Fibroblast of pulmonary artery (primary cell): ENCODE measurements around the gene MAIP1.
"Not testable (repeated sequence)": the region's sequence is repeated elsewhere in the genome, so short reads cannot be mapped to it uniquely, and the experiment has no call there.

Experiments used
- DNase-seq: peaks from one replicate; pipeline ENCODE4 v3.0.0-alpha.2; 2010; ENCODE audit warnings: low read depth
- H3K4me3 ChIP-seq: replicated peaks from 2 replicates; pipeline ENCODE4 v1.5.1; 2011; ENCODE audit warnings: low read depth, mild to moderate bottlenecking, control low read depth, low read length, moderate library complexity
- TF ChIP-seq, protein P1 (sequence below): IDR thresholded peaks from 2 replicates; pipeline ENCODE4 v1.5.1; 2011; ENCODE audit warnings: mild to moderate bottlenecking, control low read depth, low read length, inconsistent platforms; ENCODE audit errors: missing control alignments

Gene MAIP1, protein sequence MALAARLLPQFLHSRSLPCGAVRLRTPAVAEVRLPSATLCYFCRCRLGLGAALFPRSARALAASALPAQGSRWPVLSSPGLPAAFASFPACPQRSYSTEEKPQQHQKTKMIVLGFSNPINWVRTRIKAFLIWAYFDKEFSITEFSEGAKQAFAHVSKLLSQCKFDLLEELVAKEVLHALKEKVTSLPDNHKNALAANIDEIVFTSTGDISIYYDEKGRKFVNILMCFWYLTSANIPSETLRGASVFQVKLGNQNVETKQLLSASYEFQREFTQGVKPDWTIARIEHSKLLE

DNA sequence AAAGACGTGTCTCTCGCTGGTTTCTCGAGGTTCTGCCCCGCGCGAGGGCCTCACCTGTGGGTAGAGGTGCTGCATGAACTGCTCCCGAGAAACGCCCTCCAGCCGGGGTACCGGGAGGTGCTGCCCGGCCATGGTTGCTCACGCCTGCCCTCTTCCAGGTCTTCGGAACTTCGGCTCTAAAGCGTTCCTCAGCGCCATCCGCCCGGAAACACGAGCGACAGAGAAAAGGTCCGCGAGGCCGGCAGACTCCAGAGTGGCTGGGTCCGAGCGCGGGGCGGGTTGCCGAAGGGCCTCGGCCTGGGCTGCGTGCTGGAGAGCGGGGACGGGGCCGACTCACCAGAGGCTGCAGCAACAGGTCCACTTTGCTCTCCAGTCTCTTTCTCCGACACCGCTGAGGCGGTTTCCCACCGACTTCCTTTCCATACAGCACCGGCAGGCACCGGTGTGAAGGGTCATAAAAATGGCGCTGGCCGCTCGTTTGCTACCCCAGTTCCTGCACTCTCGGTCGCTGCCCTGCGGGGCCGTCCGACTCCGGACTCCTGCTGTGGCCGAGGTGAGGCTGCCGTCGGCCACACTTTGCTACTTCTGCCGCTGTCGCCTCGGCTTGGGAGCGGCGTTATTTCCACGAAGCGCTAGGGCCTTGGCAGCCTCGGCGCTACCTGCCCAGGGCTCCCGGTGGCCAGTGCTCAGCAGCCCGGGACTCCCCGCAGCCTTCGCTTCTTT lies at the start of gene MAIP1, which contains the start of gene TYW5:
Gene MAIP1, plus strand, starts transcription at position 244 of the 723 bp plus-strand sequence. Its CDS starts 217 bp downstream, at position 461.
Gene TYW5, minus strand, starts transcription at position 153 of the 723 bp plus-strand sequence. Its CDS starts 21 bp downstream, at position 132.
- peak within 1 kb of the TSS; percentile 82 for H3K4me3 ChIP-seq
- DNase-seq = peak; percentile 86
- TF ChIP-seq, protein P1, sequence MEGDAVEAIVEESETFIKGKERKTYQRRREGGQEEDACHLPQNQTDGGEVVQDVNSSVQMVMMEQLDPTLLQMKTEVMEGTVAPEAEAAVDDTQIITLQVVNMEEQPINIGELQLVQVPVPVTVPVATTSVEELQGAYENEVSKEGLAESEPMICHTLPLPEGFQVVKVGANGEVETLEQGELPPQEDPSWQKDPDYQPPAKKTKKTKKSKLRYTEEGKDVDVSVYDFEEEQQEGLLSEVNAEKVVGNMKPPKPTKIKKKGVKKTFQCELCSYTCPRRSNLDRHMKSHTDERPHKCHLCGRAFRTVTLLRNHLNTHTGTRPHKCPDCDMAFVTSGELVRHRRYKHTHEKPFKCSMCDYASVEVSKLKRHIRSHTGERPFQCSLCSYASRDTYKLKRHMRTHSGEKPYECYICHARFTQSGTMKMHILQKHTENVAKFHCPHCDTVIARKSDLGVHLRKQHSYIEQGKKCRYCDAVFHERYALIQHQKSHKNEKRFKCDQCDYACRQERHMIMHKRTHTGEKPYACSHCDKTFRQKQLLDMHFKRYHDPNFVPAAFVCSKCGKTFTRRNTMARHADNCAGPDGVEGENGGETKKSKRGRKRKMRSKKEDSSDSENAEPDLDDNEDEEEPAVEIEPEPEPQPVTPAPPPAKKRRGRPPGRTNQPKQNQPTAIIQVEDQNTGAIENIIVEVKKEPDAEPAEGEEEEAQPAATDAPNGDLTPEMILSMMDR = peak; percentile 15

DNA sequence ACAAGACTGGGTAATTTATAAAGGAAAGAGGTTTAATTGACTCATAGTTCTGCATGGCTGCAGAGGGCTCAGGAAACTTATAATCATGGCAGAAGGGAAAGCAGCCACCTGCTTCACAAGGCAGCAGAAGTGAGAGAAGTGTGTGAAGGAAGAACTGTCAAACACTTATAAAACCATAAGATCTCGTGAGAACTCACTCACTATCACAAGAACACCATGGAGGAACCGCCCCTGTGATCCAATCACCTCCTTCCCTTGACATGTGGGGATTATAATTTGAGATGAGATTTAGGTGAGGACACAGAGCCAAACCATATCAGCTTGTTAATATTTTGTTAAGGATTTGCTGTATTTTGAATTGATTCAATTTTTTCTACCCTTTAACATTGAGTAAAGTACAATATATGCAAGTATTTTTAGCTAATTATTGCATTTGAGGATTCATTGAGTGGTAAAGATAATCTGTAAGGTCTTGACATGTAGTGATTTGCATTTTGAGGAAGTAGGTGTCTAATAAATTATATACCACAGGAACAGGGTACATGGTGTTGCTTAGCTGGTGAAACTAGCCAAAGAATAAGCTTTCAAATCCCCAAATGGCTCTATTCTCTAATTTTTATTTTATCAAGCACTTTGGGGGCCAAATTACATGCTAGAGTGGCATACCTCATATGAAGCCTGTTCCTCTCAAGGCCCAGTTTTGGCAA lies 48.2 kb upstream of the MAIP1 start:
- TF ChIP-seq, protein P1 = no peak
- DNase-seq = no peak
- H3K4me3 ChIP-seq = no peak overlapping the region

DNA sequence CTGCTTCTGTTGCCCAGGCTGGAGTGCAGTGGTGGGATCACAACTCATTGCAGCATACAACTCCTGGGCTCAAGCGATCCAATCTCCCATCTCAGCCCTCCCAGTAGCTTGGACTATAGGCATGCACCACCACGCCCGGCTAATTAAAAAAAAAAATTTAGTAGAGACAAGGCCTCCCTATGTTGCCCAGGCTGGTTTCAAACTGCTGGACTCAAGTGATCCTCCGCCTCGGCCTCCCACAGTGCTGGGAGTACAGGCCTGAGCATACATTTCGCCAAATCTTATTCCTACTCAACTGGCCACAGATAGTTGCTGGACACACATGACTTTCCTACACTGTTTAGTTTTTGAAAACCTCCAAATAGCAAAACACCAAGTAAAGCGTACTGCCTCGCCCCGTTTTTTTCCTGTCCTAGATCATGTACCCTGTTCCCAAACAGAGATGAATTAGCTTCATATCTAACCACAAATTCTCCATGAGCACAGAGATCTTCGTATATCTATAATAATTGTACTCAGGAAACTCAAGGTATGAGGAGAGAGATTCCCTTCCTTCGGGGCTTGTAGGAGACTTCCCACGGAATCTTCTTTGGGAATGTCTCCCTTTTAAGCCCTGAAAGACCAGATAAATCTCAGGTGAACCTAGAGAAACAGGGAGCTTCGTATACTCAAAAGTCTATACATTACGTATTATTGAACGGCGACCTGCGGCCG lies 44.9 kb upstream of the MAIP1 start:
- TF ChIP-seq, protein P1 = no peak
- no peak for DNase-seq
- peak overlapping the region; percentile 49 for H3K4me3 ChIP-seq

DNA sequence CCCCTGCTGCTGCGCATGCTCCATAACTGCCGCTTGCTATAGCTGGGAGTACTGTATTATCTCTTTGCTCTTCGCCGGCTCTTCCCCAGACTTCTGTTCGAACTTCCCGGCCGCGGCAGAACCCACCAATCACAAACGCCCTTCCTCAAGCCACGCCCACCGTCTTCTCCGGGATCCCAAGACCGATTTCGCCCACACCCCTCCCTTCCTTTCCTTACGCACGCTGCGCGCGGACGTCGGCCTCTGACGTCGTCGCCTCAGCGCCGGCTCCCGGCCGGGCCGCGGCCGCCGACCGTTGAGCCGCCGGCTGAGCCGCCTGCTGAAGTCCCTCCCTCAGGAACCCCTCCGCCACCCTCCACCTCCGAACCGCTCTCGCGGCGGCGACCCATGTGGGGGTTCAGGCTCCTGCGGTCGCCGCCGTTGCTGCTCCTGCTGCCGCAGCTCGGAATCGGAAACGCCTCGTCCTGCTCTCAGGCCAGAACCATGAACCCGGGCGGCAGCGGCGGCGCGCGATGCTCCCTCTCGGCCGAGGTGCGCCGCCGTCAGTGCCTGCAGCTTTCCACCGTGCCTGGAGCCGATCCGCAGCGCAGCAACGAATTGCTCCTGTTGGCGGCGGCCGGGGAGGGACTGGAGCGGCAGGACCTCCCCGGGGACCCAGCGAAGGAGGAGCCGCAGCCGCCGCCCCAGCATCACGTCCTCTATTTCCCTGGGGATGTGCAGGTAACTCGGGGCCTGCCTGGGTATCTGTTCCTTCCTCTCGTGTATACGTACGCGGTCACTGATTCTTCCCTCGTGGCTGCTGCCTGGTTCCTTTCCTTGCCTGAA lies 44.1 kb upstream of the MAIP1 start, which contains the start of gene C2orf69:
Gene C2orf69, plus strand, starts transcription at position 242 of the 825 bp plus-strand sequence. Its CDS starts 146 bp downstream, at position 388.
- TF ChIP-seq, protein P1 = no peak
- peak within 1 kb of the TSS; percentile 96 for H3K4me3 ChIP-seq
- peak; percentile 98 for DNase-seq

DNA sequence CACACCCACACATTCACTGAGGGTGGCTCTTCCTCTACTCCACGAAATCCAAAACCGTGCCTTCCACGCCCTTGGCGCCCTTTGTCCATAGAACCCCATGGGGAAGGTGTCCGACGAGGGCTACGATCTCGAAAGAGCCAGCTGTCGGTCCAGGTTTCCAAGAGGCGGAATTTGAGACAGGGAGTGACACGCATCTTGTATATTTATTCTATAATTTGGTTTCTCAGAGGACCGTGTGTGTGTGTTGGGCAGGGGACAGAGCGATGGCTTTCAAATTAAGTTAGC lies 43.6 kb upstream of the MAIP1 start:
- TF ChIP-seq, protein P1 = no peak
- DNase-seq = no peak
- H3K4me3 ChIP-seq = peak overlapping the region; percentile 96

DNA sequence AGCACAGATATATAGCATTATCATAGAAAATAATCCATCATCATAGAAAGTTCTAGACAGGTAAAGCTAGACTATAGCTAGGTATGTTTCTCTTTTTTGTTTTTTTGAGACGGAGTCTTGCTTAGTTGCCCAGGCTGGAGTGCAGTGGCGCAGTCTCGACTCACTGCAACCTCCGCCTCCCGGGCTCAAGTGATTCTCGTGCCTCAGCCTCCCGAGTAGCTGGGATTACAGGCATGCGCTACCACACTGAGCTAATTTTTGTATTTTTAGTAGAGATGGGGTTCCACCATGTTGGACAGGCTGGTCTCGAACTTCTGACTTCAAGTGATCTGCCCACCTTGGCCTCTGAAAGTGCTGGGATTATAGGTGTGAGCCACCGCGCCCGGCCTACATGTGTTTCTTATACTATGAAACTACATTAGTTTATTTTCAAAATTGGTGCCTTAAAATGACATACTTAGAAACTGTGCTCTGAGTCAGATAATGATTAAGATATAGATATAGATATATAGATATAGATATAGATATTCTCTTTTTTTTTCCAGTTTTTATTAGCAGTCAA lies 42.7 kb upstream of the MAIP1 start:
- DNase-seq = not testable (repeated sequence)
- H3K4me3 ChIP-seq = peak overlapping the region; percentile 96
